NCI-H2107 treated with DMSO at 0.1 percent for 48 hours (cell line): ENCODE results near the gene TNFRSF11A.

ENCODE experiments used
- DNase-seq: peaks from one replicate; lab custom pipeline; 2025; ENCODE audit not compliant: unreplicated experiment; lab: John Stamatoyannopoulos, UW

Gene TNFRSF11A

DNA sequence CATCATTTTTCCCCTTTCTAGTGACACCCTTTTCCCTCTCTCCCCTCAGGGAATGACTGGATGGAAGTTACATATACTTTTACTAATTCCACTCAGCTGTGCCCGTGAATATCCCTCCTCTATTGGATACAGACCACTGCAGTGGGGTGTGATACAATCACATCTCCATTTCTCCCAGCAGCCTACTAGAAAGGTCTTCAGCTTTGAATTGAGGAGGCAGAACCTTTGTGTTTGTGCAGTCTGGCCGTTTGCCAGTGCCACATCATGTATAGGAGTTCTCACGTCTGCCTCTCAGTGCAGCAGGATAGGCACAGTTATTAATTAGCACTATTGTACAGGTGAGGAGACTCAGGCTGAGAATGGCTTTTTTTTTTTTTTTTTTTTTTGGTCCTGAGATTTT lies 16.4 kb downstream of the TNFRSF11A start:
- DNase-seq = peak; percentile 67

GRCh38 chr18:62342884-62343283 lies 17.8 kb downstream of the TNFRSF11A start:
- DNase-seq = no peak

DNA sequence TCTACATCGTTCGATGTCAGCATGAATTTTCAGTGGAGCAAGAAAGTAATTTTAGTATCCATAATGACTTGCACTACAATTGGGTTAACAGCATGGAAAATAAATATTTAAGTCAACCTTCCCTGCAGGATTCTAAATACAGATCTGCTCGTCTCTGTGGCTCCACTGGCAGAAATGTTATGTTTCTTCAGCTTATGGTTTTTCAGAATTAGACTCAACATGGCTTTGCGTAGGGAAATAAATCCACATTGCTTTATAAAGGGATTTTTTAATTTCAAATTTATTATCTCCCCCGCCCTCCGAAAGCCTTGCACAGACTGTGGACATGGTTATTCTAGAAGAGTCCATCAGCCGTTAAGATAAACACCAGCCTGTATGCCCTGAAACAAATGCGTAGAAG lies 18.2 kb downstream of the TNFRSF11A start:
- DNase-seq = no peak

- DNase-seq = no peak
These were observed 20.8 kb downstream of the TNFRSF11A start for GRCh38 chr18:62345909-62346308.

GRCh38 chr18:62346333-62347088 lies 21.4 kb downstream of the TNFRSF11A start:
- peak; percentile 39 for DNase-seq

DNA sequence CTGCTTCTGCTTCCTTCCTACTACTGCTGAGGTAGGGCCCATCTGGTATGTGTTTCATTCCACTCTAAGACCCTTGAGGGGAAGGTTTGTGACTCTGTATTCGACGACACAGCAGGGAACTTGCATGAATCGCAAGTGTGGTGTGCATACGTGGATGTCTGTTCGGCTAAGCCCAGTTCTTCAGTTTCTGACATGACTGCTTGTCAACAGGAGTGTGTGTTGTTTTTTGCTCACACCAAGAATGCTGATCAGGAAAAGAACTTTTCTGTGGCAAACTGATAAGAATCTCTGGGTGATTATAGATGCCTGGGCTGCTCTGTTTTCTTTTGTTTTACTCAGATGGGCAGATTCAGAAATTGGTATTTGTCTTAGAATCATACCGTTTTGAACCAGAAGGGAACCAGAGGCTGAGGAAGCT lies 22.0 kb downstream of the TNFRSF11A start:
- no peak for DNase-seq

GRCh38 chr18:62348474-62348873 lies 23.4 kb downstream of the TNFRSF11A start:
- DNase-seq = no peak

GRCh38 chr18:62353170-62353569 lies 28.1 kb downstream of the TNFRSF11A start:
- no peak for DNase-seq

DNA sequence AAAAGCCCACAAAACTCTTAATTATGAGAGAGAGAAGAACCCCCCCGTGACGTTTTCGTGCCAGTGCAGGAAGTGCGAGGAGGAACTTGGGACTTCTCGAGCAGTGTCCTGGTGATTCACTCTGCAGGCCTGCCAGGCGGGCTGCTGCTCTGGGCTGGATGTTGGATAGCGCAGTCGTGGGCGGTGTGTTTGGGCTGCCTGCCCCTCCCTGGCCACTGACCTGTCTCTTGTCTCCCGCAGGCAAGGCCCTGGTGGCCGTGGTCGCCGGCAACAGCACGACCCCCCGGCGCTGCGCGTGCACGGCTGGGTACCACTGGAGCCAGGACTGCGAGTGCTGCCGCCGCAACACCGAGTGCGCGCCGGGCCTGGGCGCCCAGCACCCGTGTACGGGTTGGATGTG lies 29.0 kb downstream of the TNFRSF11A start:
- no peak for DNase-seq

GRCh38 chr18:62357079-62357719 lies 32.1 kb downstream of the TNFRSF11A start:
- DNase-seq = no peak

GRCh38 chr18:62360805-62361204 lies 35.7 kb downstream of the TNFRSF11A start:
- no peak for DNase-seq

- DNase-seq = no peak
These were observed 36.2 kb downstream of the TNFRSF11A start for GRCh38 chr18:62361288-62361687.

DNA sequence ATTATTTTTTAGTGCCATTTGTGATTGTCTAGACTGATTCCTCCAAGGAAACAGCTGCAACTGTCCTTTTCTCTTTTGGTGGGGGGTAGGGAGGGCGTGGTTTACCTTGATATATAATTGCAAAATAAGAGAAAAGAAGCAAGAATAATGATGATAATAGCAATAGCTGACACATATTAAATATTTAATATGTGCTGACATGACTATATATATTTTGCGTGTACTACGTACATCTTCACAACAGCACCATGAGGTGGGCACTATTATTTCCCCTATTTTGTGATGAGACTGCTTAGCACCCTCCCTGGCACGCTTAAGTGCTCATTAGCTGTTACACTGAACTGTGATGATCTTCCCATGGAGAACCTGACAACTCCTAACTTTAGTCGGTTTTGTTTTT lies 39.4 kb downstream of the TNFRSF11A start:
- DNase-seq = no peak

DNA sequence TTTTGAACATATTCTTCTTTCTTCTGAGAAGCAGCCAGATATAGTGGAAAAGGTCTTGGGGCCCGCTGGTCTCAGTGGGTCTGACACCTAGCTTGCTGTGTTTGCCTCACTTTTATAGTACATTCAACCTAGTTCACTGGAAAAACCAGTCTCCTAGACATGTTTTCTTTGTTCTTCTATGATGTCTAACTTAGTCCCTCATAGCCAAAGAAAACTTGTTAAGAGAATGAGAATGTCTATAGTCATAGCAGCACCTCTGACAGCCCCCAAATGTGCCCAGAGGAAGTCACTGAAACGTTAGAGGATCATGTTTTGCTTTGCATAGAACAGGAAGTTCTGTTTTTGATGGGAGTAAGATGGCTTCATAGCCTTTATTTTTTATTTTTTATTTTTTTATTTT lies 40.3 kb downstream of the TNFRSF11A start:
- no peak for DNase-seq

GRCh38 chr18:62366992-62367391 lies 41.9 kb downstream of the TNFRSF11A start:
- DNase-seq = no peak

- DNase-seq = no peak
These were observed 43.0 kb downstream of the TNFRSF11A start for GRCh38 chr18:62368100-62368499.

DNA sequence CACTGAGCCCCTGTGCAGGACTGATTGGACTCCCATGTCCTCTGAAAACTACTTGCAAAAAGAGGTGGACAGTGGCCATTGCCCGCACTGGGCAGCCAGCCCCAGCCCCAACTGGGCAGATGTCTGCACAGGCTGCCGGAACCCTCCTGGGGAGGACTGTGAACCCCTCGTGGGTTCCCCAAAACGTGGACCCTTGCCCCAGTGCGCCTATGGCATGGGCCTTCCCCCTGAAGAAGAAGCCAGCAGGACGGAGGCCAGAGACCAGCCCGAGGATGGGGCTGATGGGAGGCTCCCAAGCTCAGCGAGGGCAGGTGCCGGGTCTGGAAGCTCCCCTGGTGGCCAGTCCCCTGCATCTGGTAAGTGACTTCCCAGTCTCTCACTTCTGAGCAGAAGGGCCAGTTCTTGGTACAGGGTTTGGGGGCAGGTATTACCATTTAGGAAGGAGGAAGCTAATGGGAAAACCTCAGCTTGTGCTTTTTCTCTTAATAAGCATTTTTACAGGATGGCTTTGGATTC lies 44.1 kb downstream of the TNFRSF11A start:
- DNase-seq = no peak

- no peak for DNase-seq
These were observed 45.3 kb downstream of the TNFRSF11A start for GRCh38 chr18:62370366-62370765.

GRCh38 chr18:62371436-62371835 lies 46.3 kb downstream of the TNFRSF11A start:
- DNase-seq = no peak

GRCh38 chr18:62372156-62372555 lies 47.0 kb downstream of the TNFRSF11A start:
- DNase-seq = peak; percentile 88

- DNase-seq = no peak
These were observed 47.8 kb downstream of the TNFRSF11A start for GRCh38 chr18:62372882-62373281.

DNA sequence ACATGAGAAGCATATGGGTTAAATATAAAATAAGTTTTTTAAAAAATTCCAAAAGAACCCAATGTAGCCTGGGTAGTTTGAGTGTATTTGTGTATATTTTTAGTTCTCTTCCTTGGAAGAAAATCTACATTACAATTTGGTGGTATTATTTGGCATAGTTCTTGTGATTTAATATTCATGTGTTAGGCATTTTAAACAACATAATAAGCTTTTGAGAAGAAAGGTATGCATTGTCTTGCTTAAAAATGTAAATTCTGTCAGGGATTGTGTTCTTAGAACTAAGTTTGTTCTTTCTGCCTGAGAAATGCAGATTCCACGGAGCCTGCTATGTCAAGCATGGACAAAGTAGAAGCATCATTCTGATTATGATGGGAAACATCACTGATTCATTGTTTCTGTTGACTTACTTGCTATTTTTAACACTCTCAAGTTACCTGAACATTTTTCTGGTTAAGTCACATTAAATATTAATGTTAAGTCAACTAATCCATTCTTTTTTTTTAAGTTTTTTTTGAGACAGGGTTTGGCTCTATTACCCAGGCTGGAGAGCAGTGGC lies 49.4 kb downstream of the TNFRSF11A start:
- no peak for DNase-seq
